Mesendoderm (in vitro differentiated cells): ENCODE results near the gene STEAP1B.
"Not testable (repeated sequence)": the region's sequence is repeated elsewhere in the genome, so short reads cannot be mapped to it uniquely, and the experiment has no call there.

ENCODE experiments used
- DNase-seq: peaks from one replicate; pipeline ENCODE4 v3.0.0; 2013
- H2AK5ac ChIP-seq: 2 replicates; pipeline ENCODE4 v1.6.1; 2013; ENCODE audit warnings: low read length, inconsistent platforms
- H2BK120ac ChIP-seq: 2 replicates; pipeline ENCODE4 v1.6.1; 2013; ENCODE audit warnings: low read depth, mild to moderate bottlenecking, low read length, moderate library complexity, mixed read lengths
- H2BK15ac ChIP-seq: replicated peaks from 2 replicates; pipeline ENCODE4 v1.6.1; 2013; ENCODE audit warnings: low read depth, mild to moderate bottlenecking, moderate library complexity
- H2BK5ac ChIP-seq: 2 replicates; pipeline ENCODE4 v1.6.1; 2013; ENCODE audit warnings: low read length, inconsistent platforms
- H3K18ac ChIP-seq: 2 replicates; pipeline ENCODE4 v1.6.1; 2013; ENCODE audit warnings: mild to moderate bottlenecking, low read length, mixed read lengths
- H3K23ac ChIP-seq: one replicate; pipeline ENCODE4 v1.6.1; 2013; ENCODE audit warnings: low read length
- H3K27ac ChIP-seq: 2 replicates; pipeline ENCODE4 v1.5.1; 2013; ENCODE audit warnings: low read depth, mild to moderate bottlenecking, inconsistent platforms, low read length, moderate library complexity
- H3K27me3 ChIP-seq: 2 replicates; pipeline ENCODE4 v1.6.1; 2013; ENCODE audit warnings: low read length, control low read depth, mild to moderate bottlenecking, inconsistent platforms; ENCODE audit not compliant: insufficient read depth, poor library complexity
- H3K36me3 ChIP-seq: 2 replicates; pipeline ENCODE4 v1.6.1; 2013; ENCODE audit warnings: low read length, inconsistent platforms; ENCODE audit not compliant: control insufficient read depth, insufficient read depth
- H3K4ac ChIP-seq: one replicate; pipeline ENCODE4 v1.6.1; 2013; ENCODE audit warnings: low read depth, mild to moderate bottlenecking, low read length, moderate library complexity
- H3K4me1 ChIP-seq: 2 replicates; pipeline ENCODE4 v1.6.1; 2013; ENCODE audit warnings: low read depth, low read length, inconsistent platforms; ENCODE audit not compliant: control insufficient read depth
- H3K4me2 ChIP-seq: 2 replicates; pipeline ENCODE4 v1.6.1; 2013; ENCODE audit warnings: low read length
- H3K4me3 ChIP-seq: 2 replicates; pipeline ENCODE4 v1.5.1; 2013; ENCODE audit warnings: mild to moderate bottlenecking, low read length
- H3K56ac ChIP-seq: one replicate; pipeline ENCODE4 v1.6.1; 2013; ENCODE audit warnings: low read length
- H3K79me1 ChIP-seq: 2 replicates; pipeline ENCODE4 v1.6.1; 2013; ENCODE audit warnings: low read length, inconsistent platforms
- H3K79me2 ChIP-seq: 2 replicates; pipeline ENCODE4 v1.6.1; 2013; ENCODE audit warnings: mild to moderate bottlenecking, low read length; ENCODE audit not compliant: control insufficient read depth, insufficient read depth
- H3K9ac ChIP-seq: 2 replicates; pipeline ENCODE4 v1.6.1; 2013; ENCODE audit warnings: low read length, inconsistent platforms
- H4K5ac ChIP-seq: one replicate; pipeline ENCODE4 v1.6.1; 2013; ENCODE audit warnings: low read length
- H4K8ac ChIP-seq: one replicate; pipeline ENCODE4 v1.6.1; 2013; ENCODE audit warnings: low read depth, mild to moderate bottlenecking, control low read depth, low read length, moderate library complexity
- WGBS: extraction: QIAGEN DNeasy Blood & Tissue Kit; methylation state at CpG from one replicate; pipeline ENCODE4 v1.1.7; 2013; ENCODE audit warnings: low lambda C conversion rate, missing lambda C conversion rate; ENCODE audit not compliant: insufficient coverage; ENCODE audit errors: extremely low coverage; 5-methylcytosine and 5-hydroxymethylcytosine counted together

STEAP1B gene

DNA sequence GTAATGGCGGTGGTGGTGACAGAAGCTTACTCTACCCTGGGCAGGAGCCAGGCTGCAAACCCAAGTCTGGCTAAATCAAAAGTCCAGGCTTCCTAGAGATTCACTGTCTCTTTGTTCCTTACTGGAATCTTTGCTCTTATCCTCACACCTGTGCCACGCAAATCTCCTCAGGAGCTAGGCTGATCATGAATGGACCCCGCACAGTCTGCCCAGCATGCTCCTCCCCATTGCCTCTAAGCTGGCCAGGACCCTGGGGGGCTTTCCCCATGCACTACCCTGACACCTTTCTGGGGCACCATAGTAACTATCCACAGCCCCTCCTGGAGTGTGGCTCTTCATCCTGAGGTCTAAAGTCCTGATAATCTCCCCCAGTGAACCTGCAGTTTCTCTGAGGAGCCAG, 7.3 kb upstream of the STEAP1B start:
- H3K27me3 ChIP-seq, H4K8ac ChIP-seq, H2BK15ac ChIP-seq, H3K9ac ChIP-seq, H3K27ac ChIP-seq, H3K79me2 ChIP-seq, H3K56ac ChIP-seq, H3K4me1 ChIP-seq, H2BK120ac ChIP-seq, H3K79me1 ChIP-seq, H4K5ac ChIP-seq, H2BK5ac ChIP-seq, H3K36me3 ChIP-seq, H3K4me2 ChIP-seq, H3K4me3 ChIP-seq, DNase-seq, H2AK5ac ChIP-seq, H3K23ac ChIP-seq, H3K4ac ChIP-seq: not testable (repeated sequence)
- peak overlapping the region; percentile 51 for H3K18ac ChIP-seq
- WGBS, result no CpG with 5 or more reads among the region's 3 CpGs

DNA sequence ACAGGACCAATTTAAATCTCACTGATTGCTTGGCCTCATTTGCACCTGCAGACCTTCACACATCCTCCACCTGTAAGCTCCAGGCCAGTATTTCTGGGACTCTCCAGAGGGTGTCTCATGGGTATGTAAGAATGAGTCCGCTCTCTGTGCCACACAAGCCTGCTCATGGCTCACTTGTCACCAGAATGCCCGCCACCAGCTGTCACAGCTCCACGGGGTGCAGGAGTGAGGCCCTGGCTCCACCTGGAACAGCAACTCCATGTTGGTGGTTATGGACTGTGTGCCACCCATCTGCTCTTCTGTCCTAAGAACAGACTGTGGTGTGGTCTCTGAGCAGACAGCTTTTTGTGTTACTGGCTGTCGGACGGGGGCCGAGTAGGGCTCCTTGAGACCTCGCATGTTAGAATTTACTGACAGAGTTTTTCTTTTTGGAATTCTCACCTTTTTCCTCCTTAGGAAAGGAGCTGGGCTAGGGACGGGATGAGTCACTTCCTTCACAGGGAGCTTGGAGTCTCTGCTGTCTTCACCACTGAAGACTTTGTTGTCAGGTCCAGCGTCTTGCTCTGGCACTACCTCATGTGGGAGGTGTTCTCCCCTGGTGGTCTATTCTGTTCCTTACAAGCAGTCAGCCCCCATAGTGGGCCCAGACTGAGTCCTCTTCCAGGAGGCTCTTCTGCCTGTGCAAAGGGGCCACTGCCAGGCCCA, 6.5 kb upstream of the STEAP1B start:
- not testable (repeated sequence) for H4K5ac ChIP-seq, H3K4me3 ChIP-seq
- WGBS, result no CpG with 5 or more reads among the region's 9 CpGs

DNA sequence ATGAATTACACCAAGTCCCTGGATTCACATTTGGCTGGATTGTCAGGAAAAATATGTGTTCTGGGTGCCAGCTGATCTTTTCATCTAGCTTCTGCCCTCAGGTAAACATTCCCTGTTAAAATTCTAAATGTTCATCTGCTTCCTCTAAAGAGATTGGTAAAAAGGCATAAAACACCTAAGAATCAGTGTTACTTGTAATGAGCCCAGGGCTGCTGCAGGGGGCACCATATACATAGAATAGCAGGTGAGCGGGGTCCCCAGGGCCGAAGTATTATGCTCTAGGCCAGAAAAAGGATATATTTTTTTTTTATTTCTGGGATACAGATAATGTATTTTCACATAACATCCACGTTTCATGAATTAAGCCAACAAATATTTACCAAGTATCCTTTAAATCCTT, 4.5 kb upstream of the STEAP1B start:
- H2BK120ac ChIP-seq, H3K9ac ChIP-seq, H3K79me2 ChIP-seq, H3K4me2 ChIP-seq, H3K36me3 ChIP-seq, H3K56ac ChIP-seq, H3K4me3 ChIP-seq, H3K18ac ChIP-seq, H4K5ac ChIP-seq, H2BK5ac ChIP-seq, DNase-seq, H4K8ac ChIP-seq, H3K23ac ChIP-seq, H2AK5ac ChIP-seq, H3K27me3 ChIP-seq, H2BK15ac ChIP-seq, H3K79me1 ChIP-seq, H3K27ac ChIP-seq, H3K4me1 ChIP-seq, H3K4ac ChIP-seq: not testable (repeated sequence)
- WGBS, result no CpG with 5 or more reads among the region's 3 CpGs

More for the DNA sequence above, 6.5 kb upstream of the STEAP1B start:
- peak; percentile 38 for DNase-seq
- not testable (repeated sequence) for H3K79me2 ChIP-seq, H2BK5ac ChIP-seq, H2BK120ac ChIP-seq, H3K4me1 ChIP-seq, H3K79me1 ChIP-seq, H3K27me3 ChIP-seq, H3K9ac ChIP-seq, H2BK15ac ChIP-seq, H3K18ac ChIP-seq, H3K4ac ChIP-seq, H3K56ac ChIP-seq, H3K36me3 ChIP-seq, H3K27ac ChIP-seq, H4K8ac ChIP-seq, H2AK5ac ChIP-seq, H3K4me2 ChIP-seq, H3K23ac ChIP-seq

DNA sequence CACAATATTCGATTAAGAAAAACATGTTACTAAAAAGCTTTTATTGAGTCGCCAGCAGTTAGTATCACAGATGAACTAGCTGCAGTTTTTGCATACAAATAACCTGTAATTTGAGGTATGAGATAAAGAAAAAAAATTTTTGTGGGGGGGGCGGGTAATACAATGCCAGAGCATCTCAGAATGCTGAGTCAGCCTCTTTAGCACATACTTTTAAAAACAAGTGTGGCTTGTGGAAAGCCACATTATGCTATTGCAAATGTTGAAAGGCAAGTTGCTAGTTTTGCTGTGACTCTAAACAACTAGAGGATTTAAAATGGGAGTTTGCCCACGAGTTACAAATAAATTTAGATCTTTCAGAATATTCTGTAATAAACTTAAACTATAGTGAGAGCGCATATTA, 2.1 kb upstream of the STEAP1B start:
- H3K9ac ChIP-seq, H3K56ac ChIP-seq, H3K23ac ChIP-seq, H4K5ac ChIP-seq, H3K18ac ChIP-seq, H3K27me3 ChIP-seq, H2BK120ac ChIP-seq, DNase-seq, H3K4me2 ChIP-seq, H3K27ac ChIP-seq, H2BK15ac ChIP-seq, H2BK5ac ChIP-seq, H4K8ac ChIP-seq, H3K79me1 ChIP-seq, H2AK5ac ChIP-seq, H3K4ac ChIP-seq, H3K79me2 ChIP-seq, H3K4me1 ChIP-seq, H3K4me3 ChIP-seq, H3K36me3 ChIP-seq: not testable (repeated sequence)
- WGBS, result no CpG with 5 or more reads among the region's 5 CpGs

DNA sequence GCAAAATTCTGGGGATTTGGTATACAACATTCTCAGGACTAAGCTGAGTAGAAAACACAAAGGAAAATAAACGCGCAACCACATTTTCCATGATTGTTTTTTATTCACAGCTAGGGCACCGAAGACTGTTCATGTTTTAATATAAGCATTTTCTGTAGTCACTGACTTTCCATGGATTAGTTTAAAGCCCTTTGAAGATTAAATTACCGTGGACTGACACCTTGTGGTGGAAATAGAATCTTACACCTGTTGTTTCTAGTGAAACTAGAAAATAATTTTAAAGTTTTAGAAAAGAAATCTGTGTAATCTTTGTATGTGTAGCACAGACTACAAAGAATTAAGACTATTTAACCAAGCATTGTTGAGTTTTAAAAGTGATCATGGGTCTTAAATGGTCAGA, 1.3 kb upstream of the STEAP1B start:
- not testable (repeated sequence) for H3K9ac ChIP-seq, H3K4ac ChIP-seq, H3K4me1 ChIP-seq, H4K8ac ChIP-seq, H3K4me2 ChIP-seq, H3K27me3 ChIP-seq, H2AK5ac ChIP-seq, H2BK5ac ChIP-seq, H3K79me1 ChIP-seq, H3K23ac ChIP-seq, H2BK15ac ChIP-seq, H2BK120ac ChIP-seq, H3K79me2 ChIP-seq, H3K36me3 ChIP-seq, H3K4me3 ChIP-seq, H4K5ac ChIP-seq, H3K56ac ChIP-seq, H3K27ac ChIP-seq, H3K18ac ChIP-seq
- peak; percentile 44 for DNase-seq
- WGBS, result no CpG with 5 or more reads among the region's 4 CpGs

DNA sequence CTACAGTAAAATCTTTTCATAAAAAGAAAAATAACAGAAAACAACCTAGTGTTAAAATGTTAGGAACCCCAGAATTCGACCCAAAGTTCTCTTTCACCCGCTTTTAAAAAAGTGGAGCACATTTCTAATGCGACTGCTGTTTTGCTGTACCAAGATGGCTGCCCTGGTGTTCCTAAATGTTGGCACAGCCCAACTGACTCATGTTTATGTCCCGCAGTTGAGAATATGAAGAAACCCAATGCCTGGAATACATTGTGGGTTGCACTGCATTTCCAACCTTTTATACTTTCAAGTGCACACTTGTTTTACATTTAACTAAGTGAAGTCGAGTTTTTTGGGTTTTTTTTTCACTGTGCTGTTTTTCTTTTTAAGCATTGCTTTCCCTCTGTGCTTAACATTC, 944 bp downstream of the STEAP1B start:
- no peak overlapping the region for H3K4me2 ChIP-seq
- WGBS, result no CpG with 5 or more reads among the region's 5 CpGs

More for the DNA sequence above, 944 bp downstream of the STEAP1B start:
- no peaks in the 10 kb centered on the region for H3K79me1 ChIP-seq
- no peak overlapping the region for H3K4ac ChIP-seq
- no peak overlapping the region for H3K56ac ChIP-seq
- H3K4me1 ChIP-seq, result no peaks in the 10 kb centered on the region
- H3K18ac ChIP-seq, result no peak overlapping the region
- DNase-seq, result no peak
- H3K23ac ChIP-seq, result no peak overlapping the region
- H2BK5ac ChIP-seq, result no peak overlapping the region
- H2BK120ac ChIP-seq, result no peak overlapping the region
- no peak overlapping the region for H2AK5ac ChIP-seq
- H3K79me2 ChIP-seq, result no peaks in the 10 kb centered on the region
- H3K9ac ChIP-seq, result no peak overlapping the region
- H3K36me3 ChIP-seq, result no peaks in the 10 kb centered on the region
- no peak overlapping the region for H3K4me3 ChIP-seq
- no peaks in the 10 kb centered on the region for H3K27me3 ChIP-seq
- H4K5ac ChIP-seq, result no peak overlapping the region
- H2BK15ac ChIP-seq, result no peak overlapping the region
- no peak overlapping the region for H3K27ac ChIP-seq
- H4K8ac ChIP-seq, result no peak overlapping the region
